A375 (cell line): ENCODE results near the gene PCDHGA7. TPM values are rescaled to one million over a fixed set of nuclear protein-coding genes. Genes with fewer than 3 reads are reported as not detected.

Experiments used
- total RNA-seq: library from RNA; depleted of rRNA; stranded (reverse); fragments of >200 nt; shearing (Covaris generic); gene quantifications from 2 replicates; pipeline ENCODE4 v1.2.3, GENCODE V29; 2014; rRNA removed

PCDHGA7 gene
- total RNA-seq, 1 experiment from 2014 or later: 6.1 TPM

DNA sequence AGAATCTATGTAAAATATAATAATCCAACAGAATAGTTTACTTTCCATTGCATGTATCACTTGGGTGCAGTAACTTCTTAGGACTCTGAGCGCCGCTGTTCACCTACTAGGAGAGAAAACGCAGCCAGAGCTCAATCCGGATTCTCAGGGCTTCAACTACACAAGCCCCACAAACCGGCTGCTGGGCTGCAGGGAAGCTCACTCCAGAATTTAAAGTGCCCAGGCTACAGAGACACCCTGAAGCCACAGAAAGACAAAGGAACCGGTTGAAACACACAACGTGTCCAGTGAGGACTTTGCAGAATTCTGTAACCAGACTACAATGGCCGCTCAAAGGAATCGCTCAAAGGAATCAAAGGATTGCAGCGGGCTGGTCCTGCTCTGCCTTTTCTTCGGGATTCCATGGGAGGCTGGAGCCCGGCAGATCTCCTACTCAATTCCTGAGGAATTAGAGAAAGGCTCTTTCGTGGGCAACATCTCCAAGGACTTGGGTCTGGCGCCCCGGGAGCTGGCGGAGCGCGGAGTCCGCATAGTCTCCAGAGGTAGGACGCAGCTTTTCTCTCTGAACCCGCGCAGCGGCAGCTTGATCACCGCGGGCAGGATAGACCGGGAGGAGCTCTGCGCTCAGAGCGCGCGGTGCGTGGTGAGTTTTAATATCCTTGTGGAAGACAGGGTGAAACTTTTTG, 30.5 kb downstream of the PCDHGA7 start, which contains the start of gene PCDHGA10:
Gene PCDHGA10, plus strand, starts transcription at position 134 of the 686 bp plus-strand sequence. Its CDS starts 189 bp downstream, at position 323.

DNA sequence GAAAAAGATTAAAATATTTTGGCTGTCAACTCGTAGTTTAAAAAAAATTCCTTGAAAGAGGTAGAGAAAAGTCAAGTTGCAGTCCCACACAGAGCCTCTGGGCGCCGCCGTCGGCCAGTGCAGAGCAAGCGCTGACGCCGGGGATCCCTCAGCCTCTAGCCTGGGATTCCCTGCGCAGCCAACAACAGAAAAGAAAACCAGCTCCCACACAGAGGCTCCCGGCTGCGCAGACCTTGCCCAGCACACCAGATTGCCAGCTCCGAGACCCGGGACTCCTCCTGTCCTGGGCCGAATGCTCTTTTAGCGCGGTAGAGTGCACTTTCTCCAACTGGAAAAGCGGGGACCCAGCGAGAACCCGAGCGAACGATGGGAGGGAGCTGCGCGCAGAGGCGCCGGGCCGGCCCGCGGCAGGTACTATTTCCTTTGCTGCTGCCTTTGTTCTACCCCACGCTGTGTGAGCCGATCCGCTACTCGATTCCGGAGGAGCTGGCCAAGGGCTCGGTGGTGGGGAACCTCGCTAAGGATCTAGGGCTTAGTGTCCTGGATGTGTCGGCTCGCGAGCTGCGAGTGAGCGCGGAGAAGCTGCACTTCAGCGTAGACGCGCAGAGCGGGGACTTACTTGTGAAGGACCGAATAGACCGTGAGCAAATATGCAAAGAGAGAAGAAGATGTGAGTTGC, 35.1 kb downstream of the PCDHGA7 start, which contains the start of gene PCDHGB7:
Gene PCDHGB7, plus strand, starts transcription at position 184 of the 679 bp plus-strand sequence. Its CDS starts 183 bp downstream, at position 367.

DNA sequence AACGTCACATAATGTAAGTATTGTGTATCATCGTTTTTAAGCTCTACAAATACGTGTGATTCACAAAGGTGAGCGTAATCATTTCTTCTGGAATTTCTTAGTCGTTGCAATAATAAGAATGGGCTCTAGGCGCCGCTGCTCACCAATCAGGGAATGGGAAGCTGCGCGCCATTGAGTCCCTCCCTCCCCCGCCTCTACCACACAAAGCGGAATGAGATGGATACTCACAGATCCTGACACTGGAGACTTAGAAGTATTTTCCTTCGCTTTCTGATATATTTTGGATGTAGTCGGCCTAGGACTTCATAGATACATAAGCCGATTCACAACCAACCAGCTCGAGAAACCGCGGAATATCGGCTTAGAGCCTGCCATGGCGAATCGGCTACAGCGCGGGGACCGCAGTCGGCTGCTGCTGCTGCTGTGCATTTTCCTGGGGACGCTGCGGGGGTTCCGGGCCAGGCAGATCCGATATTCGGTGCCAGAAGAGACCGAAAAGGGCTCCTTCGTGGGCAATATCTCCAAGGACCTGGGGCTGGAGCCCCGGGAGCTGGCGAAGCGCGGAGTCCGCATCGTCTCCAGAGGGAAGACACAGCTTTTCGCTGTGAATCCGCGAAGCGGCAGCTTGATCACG, 38.4 kb downstream of the PCDHGA7 start, which contains the start of gene PCDHGA11:
Gene PCDHGA11, plus strand, starts transcription at position 197 of the 634 bp plus-strand sequence. Its CDS starts 177 bp downstream, at position 374.

DNA sequence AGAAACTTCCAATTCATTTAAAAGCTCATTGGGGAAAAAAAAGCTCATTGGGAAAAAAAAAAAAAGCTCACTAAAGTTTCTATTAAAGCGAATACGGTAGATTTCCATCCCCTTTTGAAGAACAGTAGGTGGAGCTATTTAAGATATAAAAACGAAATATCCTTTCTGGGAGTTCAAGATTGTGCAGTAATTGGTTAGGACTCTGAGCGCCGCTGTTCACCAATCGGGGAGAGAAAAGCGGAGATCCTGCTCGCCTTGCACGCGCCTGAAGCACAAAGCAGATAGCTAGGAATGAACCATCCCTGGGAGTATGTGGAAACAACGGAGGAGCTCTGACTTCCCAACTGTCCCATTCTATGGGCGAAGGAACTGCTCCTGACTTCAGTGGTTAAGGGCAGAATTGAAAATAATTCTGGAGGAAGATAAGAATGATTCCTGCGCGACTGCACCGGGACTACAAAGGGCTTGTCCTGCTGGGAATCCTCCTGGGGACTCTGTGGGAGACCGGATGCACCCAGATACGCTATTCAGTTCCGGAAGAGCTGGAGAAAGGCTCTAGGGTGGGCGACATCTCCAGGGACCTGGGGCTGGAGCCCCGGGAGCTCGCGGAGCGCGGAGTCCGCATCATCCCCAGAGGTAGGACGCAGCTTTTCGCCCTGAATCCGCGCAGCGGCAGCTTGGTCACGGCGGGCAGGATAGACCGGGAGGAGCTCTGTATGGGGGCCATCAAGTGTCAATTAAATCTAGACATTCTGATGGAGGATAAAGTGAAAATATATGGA, 48.0 kb downstream of the PCDHGA7 start, which contains the start of gene PCDHGA12:
Gene PCDHGA12, plus strand, starts transcription at position 176 of the 782 bp plus-strand sequence. Its CDS starts 253 bp downstream, at position 429.

Other genes starting within 250 kb of the PCDHGA7 start
- 12.2 and 12.4 TPM in 2 replicates for gene PCDHB5, start 247.5 kb upstream of the PCDHGA7 start, total RNA-seq
- 7.8 and 10.6 TPM in 2 replicates for gene PCDHB6, start 232.7 kb upstream of the PCDHGA7 start, total RNA-seq
- gene PCDHB7, start 210.1 kb upstream of the PCDHGA7 start, total RNA-seq: 5.7 and 6.7 TPM in 2 replicates
- 6.5 and 6.6 TPM in 2 replicates for gene PCDHB8, start 205.0 kb upstream of the PCDHGA7 start, total RNA-seq
- gene PCDHB16, start 200.4 kb upstream of the PCDHGA7 start, total RNA-seq: 7.7 and 7.9 TPM in 2 replicates
- 3.1 and 4.1 TPM in 2 replicates for gene PCDHB9, start 195.6 kb upstream of the PCDHGA7 start, total RNA-seq
- 2.3 and 3.0 TPM in 2 replicates for gene PCDHB10, start 190.4 kb upstream of the PCDHGA7 start, total RNA-seq
- 2.7 and 3.9 TPM in 2 replicates for gene PCDHB11, start 183.1 kb upstream of the PCDHGA7 start, total RNA-seq
- 2.3 and 2.7 TPM in 2 replicates for gene PCDHB12, start 174.0 kb upstream of the PCDHGA7 start, total RNA-seq
- gene PCDHB13, start 168.8 kb upstream of the PCDHGA7 start, total RNA-seq: 2.4 and 2.9 TPM in 2 replicates
- 1.8 and 2.9 TPM in 2 replicates for gene PCDHB14, start 159.4 kb upstream of the PCDHGA7 start, total RNA-seq
- 2.1 and 2.7 TPM in 2 replicates for gene PCDHB15, start 137.3 kb upstream of the PCDHGA7 start, total RNA-seq
- gene SLC25A2, start 78.7 kb upstream of the PCDHGA7 start, total RNA-seq: 0.19 TPM in 1 of 2 replicates, not detected in the other
- 92.6 and 94.6 TPM in 2 replicates for gene TAF7, start 62.0 kb upstream of the PCDHGA7 start, total RNA-seq
- gene PCDHGA1, start 52.2 kb upstream of the PCDHGA7 start, total RNA-seq: 2.5 TPM in 2 replicates
- 0.66 and 1.0 TPM in 2 replicates for gene PCDHGA2, start 44.0 kb upstream of the PCDHGA7 start, total RNA-seq
- 0.32 and 0.79 TPM in 2 replicates for gene PCDHGA3, start 38.9 kb upstream of the PCDHGA7 start, total RNA-seq
- gene PCDHGB1, start 32.6 kb upstream of the PCDHGA7 start, total RNA-seq: 4.5 and 5.0 TPM in 2 replicates
- gene PCDHGA4, start 27.7 kb upstream of the PCDHGA7 start, total RNA-seq: 1.9 and 2.0 TPM in 2 replicates
- gene PCDHGB2, start 22.7 kb upstream of the PCDHGA7 start, total RNA-seq: 1.9 and 2.3 TPM in 2 replicates
- gene PCDHGA5, start 18.6 kb upstream of the PCDHGA7 start, total RNA-seq: 1.3 and 1.4 TPM in 2 replicates
- 0.83 and 1.5 TPM in 2 replicates for gene PCDHGB3, start 12.5 kb upstream of the PCDHGA7 start, total RNA-seq
- 1.2 and 1.5 TPM in 2 replicates for gene PCDHGA6, start 8.9 kb upstream of the PCDHGA7 start, total RNA-seq
- gene PCDHGB4, start 5.0 kb downstream of the PCDHGA7 start, total RNA-seq: 2.0 TPM in 2 replicates
- 1.1 and 1.6 TPM in 2 replicates for gene PCDHGA8, start 9.9 kb downstream of the PCDHGA7 start, total RNA-seq
- 1.9 and 2.4 TPM in 2 replicates for gene PCDHGB5, start 15.2 kb downstream of the PCDHGA7 start, total RNA-seq
- 1.1 and 2.7 TPM in 2 replicates for gene PCDHGA9, start 20.0 kb downstream of the PCDHGA7 start, total RNA-seq
- gene PCDHGB6, start 25.3 kb downstream of the PCDHGA7 start, total RNA-seq: 0.80 and 1.2 TPM in 2 replicates
- 4.3 and 6.0 TPM in 2 replicates for gene PCDHGA10, start 30.2 kb downstream of the PCDHGA7 start, total RNA-seq
- gene PCDHGB7, start 34.9 kb downstream of the PCDHGA7 start, total RNA-seq: 0.72 and 0.90 TPM in 2 replicates
- gene PCDHGA11, start 38.3 kb downstream of the PCDHGA7 start, total RNA-seq: 0.30 and 0.96 TPM in 2 replicates
- gene PCDHGA12, start 47.8 kb downstream of the PCDHGA7 start, total RNA-seq: 0.80 and 1.2 TPM in 2 replicates
- gene PCDHGC3, start 93.2 kb downstream of the PCDHGA7 start, total RNA-seq: 62.5 and 65.1 TPM in 2 replicates
- gene PCDHGC4, start 102.3 kb downstream of the PCDHGA7 start, total RNA-seq: 1.3 and 1.8 TPM in 2 replicates
- gene PCDHGC5, start 106.3 kb downstream of the PCDHGA7 start, total RNA-seq: 1.1 and 1.3 TPM in 2 replicates
- gene DIAPH1, start 236.3 kb downstream of the PCDHGA7 start, total RNA-seq: 52.1 and 55.8 TPM in 2 replicates